Measurements from ENCODE around the gene GNAI1. TPM values are rescaled to one million over a fixed set of nuclear protein-coding genes. Genes with fewer than 3 reads are reported as not detected.

The GNAI1 gene
- polyA plus RNA-seq, 2 of the 4 experiments (the other 2 are of a cell fraction): 46.3 to 96.3 TPM

DNA sequence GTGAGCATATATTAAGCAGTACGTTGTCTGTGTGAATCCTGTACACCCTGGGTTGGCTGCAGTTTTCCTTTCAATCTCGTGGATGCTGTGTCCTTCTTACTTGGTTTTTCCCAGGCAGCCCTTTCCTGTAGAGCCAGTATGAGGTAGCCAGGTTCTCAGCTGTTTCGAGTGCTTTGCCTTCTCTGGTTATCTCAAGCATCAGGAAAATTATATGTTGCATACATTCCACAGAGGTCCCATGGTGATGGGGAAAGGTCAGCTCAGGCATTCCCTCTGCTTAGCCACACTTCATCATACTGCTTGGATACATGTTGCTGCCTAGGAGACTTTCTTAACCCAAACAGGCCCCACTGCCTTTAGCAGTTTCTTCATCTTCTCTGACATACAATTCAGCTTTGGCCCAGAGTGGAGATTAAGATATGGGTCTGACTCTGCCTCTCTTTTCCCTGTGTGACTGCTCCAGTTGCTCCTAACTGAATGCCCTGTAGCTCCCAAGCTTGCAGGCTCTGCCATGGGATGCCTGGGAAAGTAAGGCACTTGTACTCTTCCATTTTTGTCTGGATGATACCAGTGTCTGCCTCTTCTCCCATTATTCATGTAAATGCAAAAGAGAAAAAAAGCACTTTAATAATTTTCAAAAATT is 11.3 kb downstream of the GNAI1 start:
- H3K4me3 ChIP-seq: peak overlapping the region; percentile 8; the same call in 1 of the 3 replicates
- ATAC-seq: peak; percentile 71 to 84
- TF ChIP-seq, protein P1, sequence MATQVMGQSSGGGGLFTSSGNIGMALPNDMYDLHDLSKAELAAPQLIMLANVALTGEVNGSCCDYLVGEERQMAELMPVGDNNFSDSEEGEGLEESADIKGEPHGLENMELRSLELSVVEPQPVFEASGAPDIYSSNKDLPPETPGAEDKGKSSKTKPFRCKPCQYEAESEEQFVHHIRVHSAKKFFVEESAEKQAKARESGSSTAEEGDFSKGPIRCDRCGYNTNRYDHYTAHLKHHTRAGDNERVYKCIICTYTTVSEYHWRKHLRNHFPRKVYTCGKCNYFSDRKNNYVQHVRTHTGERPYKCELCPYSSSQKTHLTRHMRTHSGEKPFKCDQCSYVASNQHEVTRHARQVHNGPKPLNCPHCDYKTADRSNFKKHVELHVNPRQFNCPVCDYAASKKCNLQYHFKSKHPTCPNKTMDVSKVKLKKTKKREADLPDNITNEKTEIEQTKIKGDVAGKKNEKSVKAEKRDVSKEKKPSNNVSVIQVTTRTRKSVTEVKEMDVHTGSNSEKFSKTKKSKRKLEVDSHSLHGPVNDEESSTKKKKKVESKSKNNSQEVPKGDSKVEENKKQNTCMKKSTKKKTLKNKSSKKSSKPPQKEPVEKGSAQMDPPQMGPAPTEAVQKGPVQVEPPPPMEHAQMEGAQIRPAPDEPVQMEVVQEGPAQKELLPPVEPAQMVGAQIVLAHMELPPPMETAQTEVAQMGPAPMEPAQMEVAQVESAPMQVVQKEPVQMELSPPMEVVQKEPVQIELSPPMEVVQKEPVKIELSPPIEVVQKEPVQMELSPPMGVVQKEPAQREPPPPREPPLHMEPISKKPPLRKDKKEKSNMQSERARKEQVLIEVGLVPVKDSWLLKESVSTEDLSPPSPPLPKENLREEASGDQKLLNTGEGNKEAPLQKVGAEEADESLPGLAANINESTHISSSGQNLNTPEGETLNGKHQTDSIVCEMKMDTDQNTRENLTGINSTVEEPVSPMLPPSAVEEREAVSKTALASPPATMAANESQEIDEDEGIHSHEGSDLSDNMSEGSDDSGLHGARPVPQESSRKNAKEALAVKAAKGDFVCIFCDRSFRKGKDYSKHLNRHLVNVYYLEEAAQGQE (IDR thresholded peaks at IDR 0.05): no peak
- TF ChIP-seq EP300 (IDR thresholded peaks at IDR 0.05) (no peak), HES2 (IDR thresholded peaks at IDR 0.05) (no peak), EHF (CRISPR knock-in tag; IDR thresholded peaks at IDR 0.05) (no peak), BHLHE40 (IDR thresholded peaks at IDR 0.05; ENCODE audit: low read depth, low read length) (no peak), ZFP36 (IDR thresholded peaks at IDR 0.05; ENCODE audit: borderline replicate concordance, partially characterized antibody) (no peak), CHD4 (IDR thresholded peaks at IDR 0.05; ENCODE audit: borderline replicate concordance) (no peak), MAZ (IDR thresholded peaks at IDR 0.05; ENCODE audit: borderline replicate concordance, low read depth, low read length) (no peak), NFE2L2 (conservative IDR thresholded peaks at IDR 0.05; ENCODE audit: low read length) (no peak), ZC3H11A (IDR thresholded peaks at IDR 0.05) (no peak), NR3C1 (IDR thresholded peaks at IDR 0.05) (no peak)
- TF ChIP-seq, protein P2, sequence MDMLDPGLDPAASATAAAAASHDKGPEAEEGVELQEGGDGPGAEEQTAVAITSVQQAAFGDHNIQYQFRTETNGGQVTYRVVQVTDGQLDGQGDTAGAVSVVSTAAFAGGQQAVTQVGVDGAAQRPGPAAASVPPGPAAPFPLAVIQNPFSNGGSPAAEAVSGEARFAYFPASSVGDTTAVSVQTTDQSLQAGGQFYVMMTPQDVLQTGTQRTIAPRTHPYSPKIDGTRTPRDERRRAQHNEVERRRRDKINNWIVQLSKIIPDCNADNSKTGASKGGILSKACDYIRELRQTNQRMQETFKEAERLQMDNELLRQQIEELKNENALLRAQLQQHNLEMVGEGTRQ (IDR thresholded peaks at IDR 0.05): no peak
- 11% methylated on average over 3 of the region's 3 CpGs for WGBS (ENCODE audit: missing lambda C conversion rate)
- no peaks in the 10 kb centered on the region for H3K9me3 ChIP-seq
- peak overlapping the region; percentile 62 to 84 for H3K27ac ChIP-seq
- DNase-seq (ENCODE audit: low read depth in 1 of 2, low spot score in 1 of 2): peak in 1 of 2 experiments; percentile 28
- peaks cover 85% of the 10 kb centered on the region for H3K4me1 ChIP-seq
- CTCF ChIA-PET: interaction anchor here (1.0 to 6.2 kb wide), 4 partner anchors 11 to 247 kb away, joined by 3 to 39 read pairs (median 3); partner anchors contain the start of gene GNAI1
- no peak for FAIRE-seq
- peak overlapping the region; percentile 77 for H3K4me2 ChIP-seq
- POLR2A ChIA-PET: interaction anchor here (1.1 to 1.5 kb wide), 2 partner anchors 10 to 12 kb away, joined by 3 to 6 read pairs; partner anchors contain the start of gene GNAI1

GRCh38 chr7:80146545-80147182 is 12.0 kb downstream of the GNAI1 start:
- ChIA-PET CTCF (interaction anchor here (1.0 to 6.2 kb wide), 3 partner anchors 12 to 247 kb away, joined by 3 to 39 read pairs (median 3); partner anchors contain the start of gene GNAI1), POLR2A (interaction anchor here (1.5 kb wide), 1 partner anchor 11 kb away, joined by 6 read pairs; no protein-coding TSS in a partner anchor)
- no peak for DNase-seq (ENCODE audit: low read depth in 1 of 2, low spot score in 1 of 2)
- Histone ChIP-seq H3K4me3 (no peak overlapping the region), H3K9me3 (no peaks in the 10 kb centered on the region), H3K27ac (peak overlapping the region; percentile 62 to 84), H3K4me1 (peaks cover 87% of the 10 kb centered on the region), H3K4me2 (peak overlapping the region; percentile 77)
- 73% methylated on average over 4 of the region's 4 CpGs for WGBS (ENCODE audit: missing lambda C conversion rate)
- FAIRE-seq: no peak
- TF ChIP-seq FOXS1 (CRISPR knock-in tag; IDR thresholded peaks at IDR 0.05) (no peak), KDM1A (IDR thresholded peaks at IDR 0.05; ENCODE audit: low read depth) (no peak), TFCP2L1 (CRISPR knock-in tag; IDR thresholded peaks at IDR 0.05) (no peak), HOXB5 (CRISPR knock-in tag; IDR thresholded peaks at IDR 0.05) (no peak), EHMT2 (IDR thresholded peaks at IDR 0.05; ENCODE audit: low read depth) (no peak), NR3C1 (IDR thresholded peaks at IDR 0.05) (no peak), RAD21 (conservative IDR thresholded peaks at IDR 0.05 in 1 of 2, IDR thresholded peaks at IDR 0.05 in 1 of 2) (no peak)
- ATAC-seq: peak in 1 of 2 experiments; percentile 23; a peak in 3 of 6 replicates

Data from A549 (cell line).